Endothelial cell of umbilical vein (primary cell): ENCODE data around the gene RPS25. TPM values are rescaled to one million over a fixed set of nuclear protein-coding genes. Genes with fewer than 3 reads are reported as not detected.
A peak's percentile ranks its signal among the peaks of the same experiment; 100 is the strongest.

Source experiments
- BruUV-seq: library from RNA; stranded (reverse); fragments of 400-500 nt; replicated peaks from 2 replicates; lab custom pipeline; 2021; lab: Mats Ljungman, UMichigan
- CTCF ChIA-PET: fragments of 300-600, 350-600 bp; sonication (Branson Sonifier 250); formaldehyde crosslinking; loops from one replicate; lab custom pipeline; 2021; ENCODE audit warnings: antibody characterized with exemption, inconsistent platforms; lab: Charles Lee
- POLR2A ChIA-PET: fragments of 300-600, 350-600 bp; sonication (Branson Sonifier 250); formaldehyde crosslinking; loops from one replicate; lab custom pipeline; 2021; ENCODE audit warnings: antibody characterized with exemption, inconsistent platforms; lab: Charles Lee
- DNase-seq: peaks from one replicate; pipeline ENCODE4 v3.0.0-alpha.2; 2011; ENCODE audit warnings: low read depth, low spot score
- FAIRE-seq: peaks from 2 replicates; lab custom pipeline; 2011; peaks lifted over from hg19 to GRCh38; lab: Jason Lieb, UNC
- H2AFZ ChIP-seq: 2 replicates; pipeline ENCODE4 v1.6.0; 2012; ENCODE audit warnings: low read depth, low read length, control low read depth, inconsistent platforms
- H3K27ac ChIP-seq: 2 replicates; pipeline ENCODE4 v1.5.1; 2011; ENCODE audit warnings: low read depth, mild to moderate bottlenecking, control low read depth, low read length, moderate library complexity; ENCODE audit not compliant: insufficient read depth
- H3K27me3 ChIP-seq, 2 experiments: 2 replicates each; pipeline versions ENCODE4 v1.6.0 to v1.6.1; 2011; ENCODE audit warnings: low read length in 2 of 2, mixed read lengths in 1 of 2; ENCODE audit not compliant: control insufficient read depth in 2 of 2, insufficient read depth in 2 of 2
- H3K36me3 ChIP-seq, 2 experiments: 2 replicates in 1 of 2; 3 replicates in 1 of 2; pipeline ENCODE4 v1.5.1; 2011; ENCODE audit warnings: low read length in 2 of 2, mild to moderate bottlenecking in 1 of 2, moderate library complexity in 1 of 2; ENCODE audit not compliant: control insufficient read depth in 2 of 2, insufficient read depth in 2 of 2; ENCODE audit errors: extremely low read depth in 1 of 2
- H3K4me1 ChIP-seq: 3 replicates; pipeline ENCODE4 v1.5.1; 2011; ENCODE audit warnings: mild to moderate bottlenecking, low read length; ENCODE audit not compliant: control insufficient read depth, insufficient read depth; ENCODE audit errors: extremely low read depth
- H3K4me2 ChIP-seq: 2 replicates; pipeline ENCODE4 v1.6.1; 2011; ENCODE audit warnings: low read length, control low read depth, mixed read lengths; ENCODE audit not compliant: insufficient read depth
- H3K4me3 ChIP-seq, 3 experiments: fragments of 200-600 bp in 1 of 3; sonication (generic), shearing (Covaris generic) in 1 of 3; replicated peaks in 1 of 3; 2 replicates each; pipeline ENCODE4 v1.5.1; 2011 to 2016; ENCODE audit warnings: control low read depth in 3 of 3, low read length in 3 of 3, mild to moderate bottlenecking in 2 of 3, inconsistent platforms in 1 of 3, low read depth in 1 of 3, moderate library complexity in 1 of 3; ENCODE audit not compliant: insufficient read depth in 1 of 3
- H3K79me2 ChIP-seq: 2 replicates; pipeline ENCODE4 v1.6.0; 2012; ENCODE audit warnings: low read length, inconsistent platforms; ENCODE audit not compliant: control insufficient read depth, insufficient read depth
- H3K9ac ChIP-seq: replicated peaks from 2 replicates; pipeline ENCODE3; 2011; ENCODE audit warnings: low read length, control low read depth; ENCODE audit not compliant: insufficient read depth; ENCODE audit errors: extremely low read depth
- H3K9me1 ChIP-seq: replicated peaks from 3 replicates; pipeline ENCODE4 v1.6.0; 2011; ENCODE audit warnings: mild to moderate bottlenecking, low read length; ENCODE audit not compliant: control insufficient read depth, insufficient read depth; ENCODE audit errors: extremely low read depth
- H3K9me3 ChIP-seq: replicated peaks from 2 replicates; pipeline ENCODE4 v1.5.1; 2012; ENCODE audit warnings: low read length, inconsistent platforms; ENCODE audit not compliant: control insufficient read depth, insufficient read depth
- H4K20me1 ChIP-seq: replicated peaks from 2 replicates; pipeline ENCODE3; 2011; ENCODE audit warnings: mild to moderate bottlenecking, low read length; ENCODE audit not compliant: control insufficient read depth, insufficient read depth; ENCODE audit errors: extremely low read depth
- CTCF ChIP-seq, 2 donors: IDR thresholded peaks; 1 replicate in 1 of 2; 2 replicates in 1 of 2; pipeline ENCODE4 v1.5.1; 2011; ENCODE audit warnings: low read length in 2 of 2, mild to moderate bottlenecking in 2 of 2, moderate library complexity in 2 of 2, control low read depth in 1 of 2, inconsistent platforms in 1 of 2, low read depth in 1 of 2; ENCODE audit not compliant: insufficient read depth in 1 of 2; ENCODE audit errors: extremely low read depth in 1 of 2
- EZH2 ChIP-seq: IDR thresholded peaks from 2 replicates; pipeline ENCODE4 v1.6.1; 2012; ENCODE audit warnings: borderline replicate concordance, low read depth, mild to moderate bottlenecking, moderate library complexity, low read length, inconsistent platforms; ENCODE audit not compliant: severe bottlenecking
- FOS ChIP-seq: IDR thresholded peaks from 2 replicates; pipeline ENCODE4 v1.6.1; 2011; ENCODE audit warnings: mild to moderate bottlenecking, low read length, moderate library complexity, borderline replicate concordance; ENCODE audit not compliant: insufficient read depth
- GATA2 ChIP-seq: IDR thresholded peaks from 2 replicates; pipeline ENCODE4 v1.7.0; 2011; ENCODE audit warnings: low read depth, mild to moderate bottlenecking, moderate library complexity, mixed read lengths, low read length; ENCODE audit not compliant: insufficient read length, insufficient read depth
- JUN ChIP-seq: IDR thresholded peaks from 2 replicates; pipeline ENCODE4 v1.6.1; 2011; ENCODE audit warnings: borderline replicate concordance, low read depth; ENCODE audit not compliant: insufficient read length, insufficient read depth
- MAX ChIP-seq: IDR thresholded peaks from 2 replicates; pipeline ENCODE4 v1.6.1; 2011; ENCODE audit not compliant: insufficient read depth, insufficient read length
- MYC ChIP-seq: IDR thresholded peaks from one replicate; pipeline ENCODE4 v1.6.1; 2011; ENCODE audit warnings: mild to moderate bottlenecking, low read depth, low read length
- POLR2A ChIP-seq: IDR thresholded peaks from 2 replicates; pipeline ENCODE4 v1.6.1; 2012; ENCODE audit warnings: low read depth, mild to moderate bottlenecking, control low read depth, low read length
- POLR2AphosphoS5 ChIP-seq: IDR thresholded peaks from 2 replicates; pipeline ENCODE4 v1.6.1; 2012; ENCODE audit warnings: low read depth, mild to moderate bottlenecking, control low read depth, low read length, moderate library complexity; ENCODE audit not compliant: insufficient read depth
- dilution Hi-C: fragments of 300-500 bp; cut with MboI; formaldehyde crosslinking; loops from one replicate; pipeline ENCODE4 v1.15.0; 2019; ENCODE audit warnings: low sequenced_read_pairs; ENCODE audit not compliant: extremely low pct_ligation_motif_present
- intact Hi-C: fragments of 100-400 bp; cut with micrococcal nuclease; formaldehyde crosslinking; loops from one replicate; pipeline ENCODE4 v1.10.0; 2022
- polyA plus RNA-seq, 4 experiments: library from polyadenylated mRNA; depleted of rRNA in 3 of 4; stranded (reverse) in 3 of 4; unstranded in 1 of 4; fragments of >200 nt; gene quantifications; 2 replicates each; pipeline versions ENCODE4 v1.2.1 to v1.2.3, GENCODE V29; 2011 to 2012; ENCODE audit warnings: missing spikeins in 1 of 4
- total RNA-seq: library from RNA; stranded (reverse); gene quantifications from 2 replicates; pipeline ENCODE4 v1.2.3, GENCODE V29; 2021

RPS25 gene
- total and polyA plus RNA-seq, 2 donors (not counting 3 experiments of a cell fraction or from before 2014, with no cell fraction given), result 887 to 992 TPM

GRCh38 chr11:119016216-119017009 is 1.7 kb downstream of the RPS25 start:
- TF ChIP-seq CTCF (IDR thresholded peaks at IDR 0.05; ENCODE audit: extremely low read depth in 1 of 2, insufficient read depth in 1 of 2, low read depth in 1 of 2, low read length in 2 of 2), result no peak
- TF ChIP-seq JUN, result no peak
- no peak for TF ChIP-seq FOS
- TF ChIP-seq GATA2, result no peak
- TF ChIP-seq EZH2, result no peak
- TF ChIP-seq MYC, result no peak
- no peak for TF ChIP-seq POLR2AphosphoS5
- no peak for TF ChIP-seq POLR2A
- no peak for TF ChIP-seq MAX
- DNase-seq (no peak), FAIRE-seq (no peak)
- Histone ChIP-seq H3K27ac (no peak overlapping the region), H2AFZ (no peak overlapping the region), H3K9me1 (no peaks in the 10 kb centered on the region), H4K20me1 (no peaks in the 10 kb centered on the region), H3K36me3 (peaks cover 21% of the 10 kb centered on the region in 2 experiments), H3K4me2 (peak overlapping the region; percentile 79), H3K79me2 (peaks cover 44% of the 10 kb centered on the region), H3K4me3 (peak overlapping the region in 1 of 3 experiments; percentile 98), H3K4me1 (peaks cover 18% of the 10 kb centered on the region), H3K9me3 (no peaks in the 10 kb centered on the region), H3K9ac (peak overlapping the region; percentile 85), H3K27me3 (no peaks in the 10 kb centered on the region)
- POLR2A ChIA-PET, result no interaction called here
- dilution Hi-C loops (no loop called here), intact Hi-C loops (loop anchor here (5.0 kb wide), 1 partner anchor 89 kb away; the partner anchor contains the start of gene BCL9L)
- BruUV-seq, result no TSS peak
- CTCF ChIA-PET, result interaction anchor here (1.4 kb wide), 1 partner anchor 19 kb away, joined by 4 read pairs; the partner anchor contains the start of gene CENATAC
